ENCODE measurements around the gene LHFPL4.

LHFPL4 gene

DNA sequence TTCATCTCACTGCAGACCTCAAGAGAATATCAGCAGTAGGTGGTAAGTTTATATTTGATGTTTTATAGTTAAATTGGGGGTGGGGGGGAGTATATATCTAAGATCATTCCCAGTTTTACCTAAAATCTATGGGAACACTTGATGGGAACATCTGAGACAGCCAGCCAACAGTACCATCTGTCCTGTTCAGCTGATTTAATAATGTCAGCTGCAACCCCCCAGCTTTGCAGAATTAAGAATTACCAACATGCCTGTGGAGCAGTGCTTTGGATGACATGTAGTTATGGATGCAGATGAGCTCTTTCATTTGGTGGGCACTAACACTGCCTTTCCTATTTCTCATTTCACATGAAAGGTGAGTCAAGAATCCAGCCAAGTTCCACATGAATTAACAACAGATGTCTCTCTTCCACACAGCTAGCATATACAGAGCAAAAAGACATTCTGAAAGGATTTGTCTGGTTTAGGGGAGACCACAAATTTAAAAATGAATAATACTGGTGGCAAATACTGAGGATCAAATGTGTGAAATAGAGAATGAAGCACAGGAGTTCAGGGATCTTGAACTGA lies 80.0 kb downstream of the LHFPL4 start:
- DNase-seq (ENCODE audit: extremely low read depth, low read depth), result no peak
- TF ChIP-seq, protein P1, sequence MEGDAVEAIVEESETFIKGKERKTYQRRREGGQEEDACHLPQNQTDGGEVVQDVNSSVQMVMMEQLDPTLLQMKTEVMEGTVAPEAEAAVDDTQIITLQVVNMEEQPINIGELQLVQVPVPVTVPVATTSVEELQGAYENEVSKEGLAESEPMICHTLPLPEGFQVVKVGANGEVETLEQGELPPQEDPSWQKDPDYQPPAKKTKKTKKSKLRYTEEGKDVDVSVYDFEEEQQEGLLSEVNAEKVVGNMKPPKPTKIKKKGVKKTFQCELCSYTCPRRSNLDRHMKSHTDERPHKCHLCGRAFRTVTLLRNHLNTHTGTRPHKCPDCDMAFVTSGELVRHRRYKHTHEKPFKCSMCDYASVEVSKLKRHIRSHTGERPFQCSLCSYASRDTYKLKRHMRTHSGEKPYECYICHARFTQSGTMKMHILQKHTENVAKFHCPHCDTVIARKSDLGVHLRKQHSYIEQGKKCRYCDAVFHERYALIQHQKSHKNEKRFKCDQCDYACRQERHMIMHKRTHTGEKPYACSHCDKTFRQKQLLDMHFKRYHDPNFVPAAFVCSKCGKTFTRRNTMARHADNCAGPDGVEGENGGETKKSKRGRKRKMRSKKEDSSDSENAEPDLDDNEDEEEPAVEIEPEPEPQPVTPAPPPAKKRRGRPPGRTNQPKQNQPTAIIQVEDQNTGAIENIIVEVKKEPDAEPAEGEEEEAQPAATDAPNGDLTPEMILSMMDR (IDR thresholded peaks at IDR 0.05; ENCODE audit: low read depth, low read length), result no peak

DNA sequence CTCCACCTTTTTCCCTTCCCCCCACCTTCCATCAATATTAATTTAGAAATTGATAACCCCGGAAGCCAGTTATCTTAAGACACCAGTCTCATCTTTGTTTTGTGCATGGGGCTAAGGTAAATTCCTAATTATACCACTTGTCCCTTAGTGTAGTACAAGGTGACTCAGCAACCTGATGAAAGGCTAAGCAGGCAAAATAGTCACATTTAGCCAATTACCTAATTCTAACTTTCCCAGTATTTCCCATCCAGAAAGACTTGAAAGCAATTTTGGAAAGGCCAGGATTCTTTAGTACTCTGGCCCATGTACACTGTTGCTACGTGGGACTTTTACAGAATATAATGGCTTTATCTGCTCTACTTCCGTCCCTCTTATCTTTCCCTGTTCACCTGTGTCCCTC lies 83.6 kb downstream of the LHFPL4 start:
- no peak for DNase-seq (ENCODE audit: extremely low read depth, low read depth)
- TF ChIP-seq, protein P1 (IDR thresholded peaks at IDR 0.05; ENCODE audit: low read depth, low read length), result no peak

DNA sequence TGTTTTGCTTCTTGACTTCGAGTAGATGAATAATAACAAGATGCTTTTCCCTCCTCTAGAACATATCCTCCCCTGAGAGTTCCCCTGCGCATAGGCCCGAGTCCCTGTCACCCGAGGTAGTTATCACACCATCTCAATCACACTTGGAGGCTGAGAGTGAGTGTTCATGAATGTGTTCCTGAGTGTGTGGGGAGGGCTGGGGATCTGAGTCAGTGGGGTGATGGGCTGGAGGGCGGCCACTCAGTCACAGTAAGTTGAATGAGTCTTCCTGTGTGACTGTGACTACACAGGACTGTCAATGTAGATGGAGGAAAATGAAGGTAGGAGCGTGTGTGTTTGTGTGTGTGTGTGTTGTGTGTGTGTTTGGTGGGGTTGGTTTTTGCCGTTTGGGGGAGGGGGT lies 85.2 kb downstream of the LHFPL4 start:
- TF ChIP-seq, protein P1 (IDR thresholded peaks at IDR 0.05; ENCODE audit: low read depth, low read length), result no peak
- no peak for DNase-seq (ENCODE audit: extremely low read depth, low read depth)

DNA sequence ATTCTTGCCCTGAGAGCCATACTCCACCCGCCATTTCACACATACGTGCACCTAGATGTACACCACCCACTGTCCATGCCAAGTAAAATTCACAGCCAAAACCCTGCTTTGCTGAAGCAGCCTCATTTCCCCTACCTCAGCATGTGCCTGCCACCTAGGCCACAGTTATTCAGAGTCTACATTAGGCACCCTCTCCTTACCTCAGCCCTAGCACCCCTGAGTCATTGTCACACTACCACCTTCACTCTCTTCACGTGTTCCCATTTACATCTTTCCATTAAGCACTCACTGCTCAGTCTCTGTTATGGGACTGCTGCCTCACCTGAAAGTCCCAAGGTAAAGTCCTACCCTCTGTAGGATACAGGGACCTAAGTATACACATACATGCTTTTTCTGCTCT lies 86.2 kb downstream of the LHFPL4 start:
- TF ChIP-seq, protein P1 (IDR thresholded peaks at IDR 0.05; ENCODE audit: low read depth, low read length), result no peak
- no peak for DNase-seq (ENCODE audit: extremely low read depth, low read depth)

DNA sequence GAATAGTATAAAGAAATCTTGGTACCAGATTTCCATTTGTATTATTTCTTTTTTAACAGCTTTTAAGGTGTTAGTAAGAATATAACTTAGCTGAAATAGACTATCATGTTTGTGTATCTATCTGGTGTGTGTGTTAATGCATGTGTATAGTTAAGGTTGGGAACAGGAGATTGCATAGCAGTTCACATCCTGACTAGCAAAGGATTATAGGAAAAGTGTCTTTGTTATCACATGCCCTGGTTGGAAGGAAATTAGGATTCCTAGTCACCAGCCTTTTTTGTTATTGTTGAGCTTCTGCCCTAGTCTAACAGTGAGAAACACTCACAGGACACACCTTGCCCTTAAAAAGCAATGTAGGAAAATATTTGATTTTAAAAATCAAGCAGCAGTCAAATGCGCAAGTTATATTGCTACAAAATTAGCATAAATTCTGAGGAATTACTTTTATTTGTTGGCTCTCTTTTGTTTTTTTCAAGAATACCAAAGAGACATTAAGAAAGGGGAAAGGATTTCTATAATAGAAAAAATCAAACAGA lies 98.0 kb downstream of the LHFPL4 start:
- TF ChIP-seq, protein P1 (IDR thresholded peaks at IDR 0.05; ENCODE audit: low read depth, low read length), result no peak

DNA sequence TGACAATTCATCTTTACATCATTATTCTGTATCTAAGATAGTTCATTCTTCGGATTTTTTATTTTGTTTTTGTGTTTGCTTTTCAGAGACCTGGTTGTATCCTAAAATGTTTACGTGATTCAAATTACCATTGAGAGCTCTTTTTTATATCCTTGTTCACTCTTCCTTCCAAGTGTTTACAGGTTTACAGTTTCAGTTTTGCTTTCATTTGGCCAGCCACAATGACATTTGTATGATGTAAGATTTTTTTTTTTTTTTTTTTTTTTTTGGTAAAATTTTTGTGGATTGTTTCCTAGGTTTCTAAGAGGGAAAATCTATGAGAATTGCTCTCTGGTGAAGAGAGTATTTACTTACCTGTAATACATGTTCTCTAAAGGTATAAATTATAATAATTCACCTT lies 101.2 kb downstream of the LHFPL4 start:
- peak; percentile 4 for DNase-seq (ENCODE audit: extremely low read depth, low read depth)
- TF ChIP-seq, protein P1 (IDR thresholded peaks at IDR 0.05; ENCODE audit: low read depth, low read length), result no peak

More for the DNA sequence above, 98.0 kb downstream of the LHFPL4 start:
- DNase-seq (ENCODE audit: extremely low read depth, low read depth), result no peak

DNA sequence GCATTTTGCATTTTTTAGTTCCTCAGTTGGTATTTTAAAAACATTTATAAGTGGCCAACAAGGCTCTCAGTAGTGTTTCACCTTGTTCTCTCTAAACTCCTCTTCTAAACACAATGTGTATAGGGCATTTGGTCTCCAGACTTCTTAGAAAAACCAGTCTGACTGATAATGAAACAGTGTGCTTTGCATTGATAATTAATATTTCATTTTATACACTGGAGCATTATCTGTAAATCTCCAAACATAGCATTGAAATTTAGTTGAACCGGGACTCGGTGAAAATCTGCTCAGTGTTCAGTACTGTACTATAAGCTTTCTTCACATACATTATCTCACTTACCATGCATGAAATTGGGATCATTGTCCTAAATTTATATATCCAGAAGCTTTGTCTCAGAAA lies 102.6 kb downstream of the LHFPL4 start:
- DNase-seq (ENCODE audit: extremely low read depth, low read depth), result no peak
- TF ChIP-seq, protein P1 (IDR thresholded peaks at IDR 0.05; ENCODE audit: low read depth, low read length), result no peak

Data from AG09319 (cell line).